ENCODE data around the gene FOXF1.

The FOXF1 gene

DNA sequence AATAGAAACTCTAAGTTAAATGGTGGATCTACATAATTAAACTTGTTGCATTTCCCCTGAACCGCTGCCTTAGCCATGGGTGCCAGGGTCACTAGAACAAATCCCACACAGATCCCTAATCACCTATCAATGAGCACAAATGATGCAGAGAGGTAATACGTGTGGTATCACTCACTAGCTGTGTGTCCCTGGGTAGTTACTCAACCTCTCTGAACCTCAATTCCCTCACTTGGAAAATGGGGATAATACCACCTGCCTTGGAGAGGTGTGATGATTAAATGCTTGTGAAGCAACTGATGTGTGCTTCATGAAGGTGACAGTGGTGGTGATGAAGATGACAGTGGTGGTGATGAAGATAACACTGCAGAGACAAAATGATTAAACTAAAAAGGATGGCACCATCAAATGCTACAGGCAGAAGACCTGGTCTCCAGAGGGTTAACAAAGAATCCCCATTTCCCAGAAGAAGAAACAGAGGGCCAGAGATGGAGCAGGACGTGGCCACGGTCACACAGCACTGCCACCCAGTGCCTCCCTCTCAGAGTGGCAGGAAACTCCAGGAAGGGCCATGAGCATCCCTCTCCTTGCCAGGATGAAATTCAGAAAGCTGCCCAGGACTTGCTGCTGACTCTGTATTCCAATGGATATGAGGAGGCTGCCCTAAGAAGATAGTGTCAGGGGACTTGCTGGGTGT lies 17.9 kb upstream of the FOXF1 start:
- in situ Hi-C loops (cut with MboI; ENCODE audit: low sequenced_read_pairs), result no loop called here

DNA sequence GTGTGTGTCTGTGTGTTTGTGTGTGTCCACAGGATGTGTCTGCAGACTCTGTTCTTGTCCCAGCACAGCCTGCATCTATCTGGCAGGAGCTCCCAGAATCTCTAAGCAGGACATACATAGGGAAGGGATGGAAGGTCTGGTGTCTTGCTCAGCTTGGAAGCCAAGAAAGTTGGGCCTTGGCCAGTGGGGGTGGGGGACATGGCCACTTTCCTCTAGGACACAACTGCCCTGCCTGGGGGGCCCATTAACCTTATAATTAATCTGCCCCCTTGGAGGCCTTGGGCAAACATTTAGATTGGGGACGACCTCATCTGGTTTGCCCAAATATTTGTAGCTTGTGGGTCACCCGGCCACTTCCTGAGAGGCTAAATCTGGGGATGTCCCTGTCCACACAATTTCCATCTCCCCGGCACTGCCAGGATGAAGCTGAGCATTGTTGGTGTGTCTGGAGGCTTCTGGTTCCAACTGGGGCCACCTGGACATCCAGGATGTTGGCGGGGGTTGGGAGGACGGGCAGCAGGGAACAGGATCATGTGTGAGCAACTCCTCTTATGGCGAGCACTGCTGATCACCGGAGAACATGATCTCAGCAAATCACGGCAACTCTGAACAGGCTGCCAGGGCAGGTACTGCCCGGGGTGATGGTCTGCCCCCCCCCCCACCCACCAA lies 17.2 kb upstream of the FOXF1 start:
- in situ Hi-C loops (cut with MboI; ENCODE audit: low sequenced_read_pairs), result no loop called here

DNA sequence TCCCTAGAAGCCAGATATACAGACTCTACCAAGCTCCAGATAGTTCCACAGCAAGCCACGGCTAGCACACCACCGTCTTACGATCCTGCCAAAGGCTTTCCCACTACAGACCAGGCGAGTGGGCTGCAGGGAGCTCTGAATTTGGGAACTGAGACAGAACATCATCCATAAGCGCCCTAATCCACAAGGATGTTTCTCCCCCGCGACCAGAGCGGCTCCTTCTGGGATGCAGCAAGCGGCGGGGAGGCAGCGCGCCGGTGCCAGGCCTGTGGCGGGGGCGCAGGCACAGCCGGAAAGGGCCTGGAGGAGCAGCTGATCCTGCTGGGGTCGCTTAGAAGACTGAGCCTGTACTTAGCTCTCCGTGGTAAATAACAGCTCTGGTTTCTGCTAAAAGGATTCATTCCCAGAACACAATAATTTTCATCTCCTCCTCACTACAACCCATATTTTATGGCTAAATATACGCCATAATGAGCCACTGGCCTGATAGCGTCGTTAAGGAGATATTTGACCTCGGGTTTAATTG lies 16.2 kb upstream of the FOXF1 start:
- in situ Hi-C loops (cut with MboI; ENCODE audit: low sequenced_read_pairs), result no loop called here

DNA sequence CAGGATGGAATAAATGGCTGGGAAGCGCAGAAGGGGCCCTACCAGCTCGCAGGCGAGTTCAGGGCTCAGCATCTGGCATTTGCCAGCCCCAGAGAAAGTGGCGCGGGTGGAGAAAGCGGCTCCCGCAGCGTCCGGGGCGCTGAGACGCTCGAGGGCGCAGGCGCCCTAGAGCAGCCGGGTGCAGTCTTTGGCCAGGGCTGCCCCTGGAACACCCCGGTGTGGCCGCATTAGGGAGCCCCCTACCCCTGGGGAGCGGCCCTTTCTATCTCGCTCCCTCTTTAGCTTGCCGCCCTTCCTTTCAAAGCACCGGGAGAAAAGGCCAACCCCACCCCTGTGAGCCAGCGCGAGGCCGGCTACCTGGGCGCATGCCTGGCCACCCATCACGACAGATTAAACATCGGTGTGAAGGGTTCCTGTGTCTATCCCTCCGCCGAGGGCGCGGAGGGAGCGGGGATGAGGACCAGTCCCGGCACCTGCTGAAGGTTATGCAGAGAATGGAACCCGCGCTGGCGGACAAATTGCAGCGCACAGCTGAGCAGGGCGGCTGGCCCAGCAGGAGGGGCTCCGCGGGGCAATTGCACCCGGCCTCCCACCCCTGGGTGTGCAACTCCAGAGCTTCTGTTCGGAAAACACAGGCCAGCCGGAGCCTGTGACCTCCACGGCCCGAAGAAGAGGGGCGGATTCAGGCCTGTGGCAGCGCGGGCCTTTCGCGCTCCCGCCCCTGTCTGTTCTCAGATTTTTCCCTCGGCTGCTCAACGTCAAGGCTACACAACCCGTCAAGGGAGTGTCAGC lies 15.6 kb upstream of the FOXF1 start:
- in situ Hi-C loops (cut with MboI; ENCODE audit: low sequenced_read_pairs), result no loop called here

DNA sequence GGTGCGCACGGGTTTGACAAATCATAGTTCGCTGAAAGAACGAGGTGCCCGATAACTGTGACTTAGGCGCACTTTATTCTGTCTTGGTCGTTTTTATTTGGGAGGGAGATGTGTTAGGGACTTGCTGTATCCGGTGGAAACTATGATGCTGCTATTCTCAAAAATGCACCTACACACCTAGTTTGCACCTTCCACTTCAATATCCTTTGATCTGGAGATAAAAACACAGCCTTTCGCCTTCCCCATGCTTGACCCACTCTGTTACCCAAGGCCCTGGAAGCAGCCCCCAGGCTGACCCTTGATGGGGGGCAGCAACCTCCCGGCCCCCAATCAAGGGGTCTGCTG lies 15.0 kb upstream of the FOXF1 start:
- in situ Hi-C loops (cut with MboI; ENCODE audit: low sequenced_read_pairs), result no loop called here

DNA sequence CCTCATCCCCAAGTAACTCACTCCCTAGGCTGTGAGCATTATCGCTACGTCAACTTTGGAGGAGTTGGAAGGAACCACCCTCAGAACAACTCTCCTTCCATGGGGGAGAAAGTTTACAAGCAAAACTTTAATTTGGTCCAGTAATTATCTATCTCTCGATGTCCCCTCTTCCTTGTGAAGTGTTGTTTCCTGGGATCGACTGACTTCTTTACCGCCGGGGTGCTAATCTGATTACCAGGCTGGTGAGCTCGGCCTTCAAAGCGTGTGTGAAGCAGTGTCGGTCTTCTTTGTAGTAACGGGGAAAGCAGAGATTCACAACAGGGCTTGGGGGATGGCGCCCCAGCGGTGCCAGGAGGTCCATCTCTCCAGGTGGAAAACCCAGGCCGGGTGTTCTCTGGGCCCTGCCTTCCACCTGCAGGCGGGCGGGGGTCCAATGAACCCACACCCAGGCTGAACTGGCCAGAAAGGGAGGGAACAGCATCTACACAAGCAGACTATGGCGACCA lies 14.5 kb upstream of the FOXF1 start:
- in situ Hi-C loops (cut with MboI; ENCODE audit: low sequenced_read_pairs), result no loop called here

DNA sequence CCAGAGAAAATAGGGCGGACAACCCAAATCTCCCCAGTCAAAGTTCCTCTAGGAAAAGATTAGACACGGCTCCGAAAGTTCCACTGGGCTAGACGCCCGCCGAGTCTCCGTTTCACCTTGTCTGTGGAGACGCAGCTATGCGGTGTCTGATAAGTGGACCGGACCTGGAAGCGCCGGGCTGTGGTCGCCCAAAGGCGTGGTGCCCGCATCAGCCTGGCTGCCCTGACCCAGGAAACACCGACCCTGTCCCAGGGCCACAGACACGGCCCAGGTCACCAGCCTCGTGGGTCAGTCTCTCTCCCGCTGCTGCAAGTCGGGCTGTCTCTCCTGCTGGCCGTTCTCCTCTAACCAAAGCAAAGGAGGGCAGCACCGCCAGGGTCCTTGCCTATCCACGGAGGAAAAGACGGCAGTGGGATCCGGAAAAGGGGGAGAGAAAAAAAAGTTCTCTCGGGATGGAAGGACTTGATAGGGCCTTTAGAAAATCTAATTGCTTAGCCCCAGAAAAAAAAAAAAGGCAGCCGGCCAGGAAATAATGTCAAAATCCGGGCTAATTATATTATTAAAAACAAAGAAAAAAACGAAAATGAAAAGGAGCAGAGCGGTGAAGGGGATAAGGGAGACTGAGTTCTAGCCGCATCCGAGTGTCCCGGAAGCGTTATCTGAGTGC lies 13.9 kb upstream of the FOXF1 start:
- in situ Hi-C loops (cut with MboI; ENCODE audit: low sequenced_read_pairs), result no loop called here

DNA sequence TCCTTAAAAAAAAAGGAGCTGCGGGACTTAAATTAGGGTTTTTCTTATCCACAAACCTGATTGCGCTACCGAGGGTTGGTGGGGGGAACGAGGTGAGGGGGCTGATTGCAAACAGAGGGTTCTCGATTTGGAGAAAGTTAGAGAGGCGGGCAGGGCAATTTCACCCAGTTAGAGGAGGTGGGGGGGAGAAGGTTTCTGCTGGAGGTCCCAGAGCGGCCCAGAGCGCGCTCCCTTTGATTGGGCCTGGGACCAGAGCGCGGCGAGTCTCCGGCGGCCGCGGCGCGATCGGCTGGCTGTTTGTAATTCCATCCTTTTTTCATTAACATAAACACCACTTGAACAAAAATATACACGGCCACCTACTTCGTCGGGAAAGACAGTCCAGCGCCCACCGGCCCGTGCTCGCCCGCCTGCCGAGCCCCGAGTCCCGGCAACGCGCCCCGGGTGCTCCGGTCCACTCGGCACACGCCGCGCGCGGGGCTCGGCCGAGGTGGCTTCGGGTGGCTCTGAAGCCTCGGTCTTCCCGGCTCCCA lies 13.3 kb upstream of the FOXF1 start:
- in situ Hi-C loops (cut with MboI; ENCODE audit: low sequenced_read_pairs), result no loop called here

DNA sequence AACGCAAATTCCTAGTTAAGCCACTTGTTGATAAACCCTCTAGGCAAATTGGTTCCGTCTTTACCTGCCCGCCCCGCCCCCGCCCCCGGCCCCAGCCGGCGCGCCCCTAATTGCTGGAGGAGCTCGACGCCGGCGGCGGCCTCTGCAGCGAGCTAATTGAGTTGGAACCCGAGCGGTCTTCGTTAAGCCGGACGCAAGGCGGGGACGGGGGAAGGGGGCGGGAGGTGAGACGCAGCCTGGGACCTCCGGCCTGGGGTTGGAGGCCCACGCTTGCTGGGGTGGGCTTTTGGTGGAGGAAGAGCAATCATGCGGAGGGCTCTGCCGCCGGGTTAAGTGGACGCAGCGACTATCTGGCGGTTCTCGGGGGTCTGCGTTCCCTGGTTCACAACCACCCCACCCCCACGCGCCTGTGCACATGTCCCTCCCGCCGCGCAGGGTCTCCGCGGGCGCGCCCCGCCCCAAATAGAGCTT lies 12.7 kb upstream of the FOXF1 start:
- in situ Hi-C loops (cut with MboI; ENCODE audit: low sequenced_read_pairs), result no loop called here

DNA sequence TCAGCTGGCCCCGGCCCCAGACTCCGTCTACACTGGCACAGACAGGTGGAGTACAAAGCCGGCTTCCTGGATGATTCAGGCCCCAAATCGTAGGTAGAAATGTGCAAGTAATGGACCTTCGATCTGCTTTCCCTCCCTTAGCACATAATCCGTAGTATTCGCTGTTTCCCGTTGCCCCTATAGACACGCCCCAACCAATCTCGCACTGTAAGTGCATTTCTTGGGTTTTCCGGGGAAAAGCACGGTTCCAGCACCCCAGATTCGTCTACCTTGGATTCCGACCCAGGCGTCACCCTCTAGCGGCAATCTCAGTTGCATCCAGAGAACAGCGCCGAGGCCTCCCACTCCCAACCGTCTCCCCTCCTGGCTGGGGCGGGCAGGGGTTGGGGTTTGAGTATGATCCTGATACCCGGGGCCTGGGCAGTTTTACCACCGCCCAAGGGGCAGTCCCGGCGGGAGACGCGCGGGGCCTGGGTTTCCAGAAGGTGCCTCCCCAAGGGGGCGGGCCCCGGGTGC lies 12.1 kb upstream of the FOXF1 start:
- in situ Hi-C loops (cut with MboI; ENCODE audit: low sequenced_read_pairs), result no loop called here

DNA sequence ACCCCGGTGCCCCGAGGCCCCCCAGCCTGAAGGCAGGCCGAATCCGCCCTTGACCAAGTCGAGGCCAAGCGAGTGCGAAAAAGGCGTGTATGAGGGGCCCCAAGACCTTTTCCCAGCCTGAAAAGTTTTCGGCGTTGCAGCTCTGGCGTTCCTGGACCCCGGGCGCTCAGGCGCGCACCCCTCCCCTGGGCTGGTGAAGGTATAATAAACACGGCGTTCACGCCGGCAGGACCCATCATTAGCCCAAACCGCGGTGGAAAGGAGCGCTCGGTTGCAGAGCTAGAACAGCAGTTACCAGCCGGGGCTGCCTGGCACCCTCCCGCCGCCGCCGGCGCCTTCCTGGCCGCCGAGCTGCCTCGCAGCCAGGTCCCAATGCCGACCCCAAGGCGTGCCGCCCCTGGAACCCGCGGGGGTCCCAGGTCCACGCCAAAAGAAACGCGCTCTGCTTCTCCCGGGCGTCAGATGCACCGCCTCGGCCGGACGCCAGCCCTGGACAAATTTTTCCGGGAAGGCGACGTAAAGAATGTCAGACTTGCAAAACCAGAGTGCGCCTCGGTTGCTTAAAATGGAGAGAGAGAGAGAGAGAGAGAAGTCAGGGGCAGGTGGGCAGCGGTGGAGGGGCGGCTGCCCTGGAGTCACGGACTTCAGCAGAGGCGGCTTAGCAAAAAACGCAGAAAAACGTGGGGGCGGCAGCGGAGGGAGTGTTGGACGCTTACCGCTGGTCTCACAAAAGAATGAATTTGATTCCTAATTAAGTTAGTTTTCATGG lies 11.5 kb upstream of the FOXF1 start:
- in situ Hi-C loops (cut with MboI; ENCODE audit: low sequenced_read_pairs), result no loop called here

DNA sequence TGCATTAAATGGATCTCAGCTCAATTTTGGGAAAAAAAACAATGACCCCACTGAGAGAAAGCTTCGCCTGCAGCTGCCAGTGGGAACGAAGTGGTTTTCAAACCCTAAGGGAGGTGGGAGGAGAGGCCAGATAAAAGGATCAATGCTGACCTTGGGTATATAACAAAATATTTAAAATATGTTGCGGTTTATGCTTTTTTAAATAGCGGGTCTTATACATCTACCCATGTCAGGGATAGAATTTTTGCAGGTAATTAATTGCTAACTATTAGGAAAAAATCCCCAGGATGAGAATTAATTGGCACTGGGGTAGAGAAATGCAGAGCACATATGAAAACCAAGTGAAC lies 10.9 kb upstream of the FOXF1 start:
- in situ Hi-C loops (cut with MboI; ENCODE audit: low sequenced_read_pairs), result no loop called here

DNA sequence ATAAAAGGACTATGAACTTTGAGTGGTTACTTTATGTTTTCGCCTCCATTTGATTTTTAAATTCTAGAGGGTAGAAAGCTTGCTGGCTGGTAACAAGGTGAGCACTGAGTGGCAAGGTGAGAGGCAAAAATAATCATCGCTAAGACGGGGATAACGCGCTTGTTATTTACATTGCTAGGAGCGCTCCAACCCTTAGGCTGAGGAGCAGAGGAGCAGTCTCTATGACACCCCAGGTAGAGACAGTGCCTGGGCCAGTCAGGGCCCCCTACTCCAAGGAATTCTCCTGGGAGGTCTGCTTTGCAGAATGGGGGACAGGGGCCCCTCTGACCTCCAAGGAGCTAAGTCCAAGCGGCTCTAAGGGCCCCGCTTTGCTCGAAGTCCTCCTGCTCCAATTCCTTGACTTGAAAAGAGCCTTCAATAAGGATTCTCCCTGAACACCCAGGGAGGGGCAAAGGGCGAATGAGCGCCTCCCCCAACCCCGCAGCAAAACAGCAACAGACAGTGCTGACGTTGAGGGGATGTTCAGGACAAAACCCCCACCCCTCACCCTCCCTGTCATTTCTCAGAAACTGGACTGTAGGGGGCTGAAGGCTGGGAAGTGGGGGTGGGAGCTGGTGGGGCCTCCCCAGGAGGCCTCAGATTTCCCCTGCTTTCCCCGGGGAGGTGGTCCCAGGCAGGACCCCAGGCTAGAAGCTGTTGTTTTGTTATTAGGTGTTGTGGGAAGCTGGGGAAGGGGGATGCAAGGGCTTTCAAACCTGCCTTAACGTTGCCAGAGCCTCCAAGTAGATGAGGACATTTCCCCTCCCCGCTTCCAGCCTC lies 10.2 kb upstream of the FOXF1 start:
- in situ Hi-C loops (cut with MboI; ENCODE audit: low sequenced_read_pairs), result loop anchor here (25.0 kb wide), 1 partner anchor 688 kb away; no protein-coding TSS in a partner anchor

DNA sequence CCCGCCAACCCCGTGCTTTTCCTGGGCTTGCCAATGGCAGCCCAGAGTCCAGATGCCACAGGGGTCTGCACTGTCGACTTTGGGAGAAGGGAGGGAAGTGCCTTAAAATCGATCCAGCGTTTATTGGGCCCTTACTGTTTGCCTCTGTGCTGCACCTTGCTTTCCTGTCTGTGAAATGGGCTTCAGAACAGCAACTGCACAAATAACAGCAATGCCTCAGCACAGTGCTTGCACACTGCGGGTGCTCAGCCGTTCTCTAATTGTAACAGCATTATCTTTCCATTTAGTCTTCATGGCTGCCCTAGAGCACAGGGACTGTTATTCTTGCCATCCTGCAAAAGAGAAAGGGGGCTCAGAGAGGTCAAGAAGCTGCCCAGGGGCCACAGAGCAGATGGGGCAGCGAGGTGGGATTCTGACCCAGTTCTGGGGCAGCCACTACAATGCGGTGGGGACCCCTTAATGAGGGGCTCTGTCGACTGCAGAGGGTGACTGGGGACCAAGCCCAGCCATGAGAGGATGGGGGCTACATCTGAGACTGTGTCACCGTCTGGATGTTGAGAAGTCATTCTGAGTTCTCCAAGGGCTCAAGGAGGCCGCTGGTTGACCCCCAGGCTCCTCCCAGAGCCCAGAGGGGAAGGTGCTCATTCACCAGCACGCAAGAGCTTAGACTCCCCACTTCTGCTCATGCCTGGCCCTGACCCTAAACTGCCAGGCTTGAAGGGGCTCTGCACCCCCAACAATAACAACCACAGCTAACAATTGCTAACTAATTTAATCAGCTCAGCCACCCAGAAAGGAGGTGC lies 9.4 kb upstream of the FOXF1 start:
- in situ Hi-C loops (cut with MboI; ENCODE audit: low sequenced_read_pairs), result loop anchor here (25.0 kb wide), 1 partner anchor 689 kb away; no protein-coding TSS in a partner anchor

DNA sequence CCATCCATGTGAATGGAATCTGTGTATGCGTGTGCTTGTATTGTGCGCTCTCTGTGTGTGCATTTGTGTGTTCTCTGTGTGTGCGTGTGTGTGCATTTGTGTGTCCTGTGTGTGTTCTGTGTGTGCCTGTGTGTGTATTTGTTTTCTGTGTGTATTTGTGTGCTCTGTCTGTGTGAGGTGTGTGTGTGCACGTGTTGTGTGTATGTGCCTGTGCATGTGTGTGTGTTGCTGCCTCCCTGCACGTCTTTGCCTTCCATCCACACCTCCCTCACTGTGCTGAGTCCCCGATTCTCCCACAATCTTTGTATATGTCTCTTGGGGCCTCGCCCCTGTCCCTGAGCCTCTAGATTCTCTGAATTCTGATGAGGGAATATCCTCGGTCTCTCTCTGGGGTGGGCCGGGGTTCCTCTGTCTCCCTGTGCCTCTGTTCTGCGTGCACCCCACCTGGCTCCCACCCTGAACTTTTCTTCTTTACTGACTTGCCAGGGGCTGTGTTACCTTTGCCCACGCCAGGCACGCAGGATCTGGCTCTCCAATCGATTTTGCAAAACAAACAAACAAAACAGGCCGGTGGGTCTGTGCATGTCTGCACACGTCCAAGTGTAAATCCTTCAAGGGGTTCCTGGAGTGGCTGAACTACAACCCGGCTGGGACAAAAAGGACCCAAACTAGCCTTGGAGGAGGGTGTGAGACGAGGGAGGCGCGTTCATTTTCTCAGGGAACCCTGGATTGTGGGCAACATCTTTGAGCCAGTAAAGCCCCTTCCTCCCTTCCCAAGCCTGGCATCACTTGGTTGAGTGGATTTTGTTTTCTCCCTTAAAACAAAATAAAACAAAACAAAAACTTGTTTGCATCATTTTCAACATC lies 8.1 kb upstream of the FOXF1 start:
- in situ Hi-C loops (cut with MboI; ENCODE audit: low sequenced_read_pairs), result loop anchor here (25.0 kb wide), 1 partner anchor 690 kb away; no protein-coding TSS in a partner anchor

DNA sequence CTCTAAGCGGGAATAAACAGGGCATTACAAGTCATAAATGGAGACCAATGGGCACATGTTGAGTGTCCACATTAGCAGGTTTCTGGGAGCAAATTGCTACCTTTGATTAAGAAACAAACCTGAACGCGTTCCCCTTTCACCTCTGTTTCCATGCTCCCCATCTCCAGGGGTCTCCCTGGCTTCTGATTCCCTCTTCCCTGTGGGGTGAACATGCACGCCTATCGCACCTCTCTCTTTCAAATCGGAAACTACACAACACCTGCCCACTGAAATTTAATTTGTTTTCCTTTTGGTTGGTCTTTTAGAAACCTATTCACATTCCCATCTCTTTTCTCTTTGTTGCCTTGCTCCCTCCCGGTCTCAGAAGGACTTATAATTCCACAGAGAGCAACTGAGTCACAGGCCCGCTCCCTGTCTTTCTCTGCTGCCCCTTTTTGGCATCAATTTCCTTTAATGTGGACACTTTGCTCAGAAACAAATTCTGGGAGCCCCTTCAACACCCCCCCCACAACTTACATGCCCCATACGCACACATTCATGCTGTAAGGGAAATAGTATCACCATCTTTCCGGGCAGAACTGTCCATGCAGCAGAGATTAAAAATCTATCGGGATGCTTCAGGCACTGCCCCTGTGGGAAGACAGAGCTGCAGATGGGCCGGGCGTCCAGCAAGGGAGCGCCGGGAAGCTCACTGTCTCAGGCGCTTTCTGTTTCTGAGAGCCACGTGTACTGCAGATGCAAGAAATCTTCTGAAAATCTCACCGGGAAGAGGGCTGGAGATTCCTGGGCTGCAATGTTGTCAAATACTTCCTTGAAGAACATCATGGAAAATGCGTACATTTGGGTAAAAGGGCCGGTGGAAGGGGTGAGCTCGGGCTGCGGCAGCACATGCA lies 7.2 kb upstream of the FOXF1 start:
- in situ Hi-C loops (cut with MboI; ENCODE audit: low sequenced_read_pairs), result loop anchor here (25.0 kb wide), 1 partner anchor 691 kb away; no protein-coding TSS in a partner anchor

Measured in HL-60/S4 treated with retinoic acid at 250 ng/mL for 4 days and 3 days (cell line).